SH-SY5Y (cell line): ENCODE results near the gene RGS7.

Experiments
- GATA2 ChIP-seq: IDR thresholded peaks from 2 replicates; pipeline ENCODE4 v1.6.1; 2011; ENCODE audit warnings: mild to moderate bottlenecking, low read depth, low read length
- GATA3 ChIP-seq: IDR thresholded peaks from 2 replicates; pipeline ENCODE4 v1.6.1; 2011; ENCODE audit warnings: low read depth, mild to moderate bottlenecking, low read length, moderate library complexity

DNA sequence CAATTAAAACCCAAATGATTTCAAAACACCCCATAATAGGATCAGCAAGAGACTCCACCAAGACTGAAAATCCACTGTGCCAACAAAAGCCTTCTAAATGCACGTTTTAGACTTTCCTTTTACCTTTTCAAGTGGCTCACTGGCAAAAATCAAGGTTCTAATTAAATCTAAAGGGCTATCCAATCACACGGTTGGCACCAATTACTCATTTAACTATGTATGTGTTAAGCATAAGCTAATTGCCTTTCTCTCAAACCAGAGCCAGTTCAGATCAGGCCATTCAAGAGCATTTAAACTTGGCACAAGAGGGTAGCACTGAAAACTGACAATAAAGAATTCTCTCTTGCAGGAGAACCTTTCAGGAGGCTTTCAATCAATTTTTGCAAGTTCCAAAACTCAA lies 139.5 kb downstream of the RGS7 start:
- TF ChIP-seq GATA3, result no peak
- no peak for TF ChIP-seq GATA2
